Measurements from ENCODE around the gene LILRB3.
"Not testable (repeated sequence)": the region's sequence is repeated elsewhere in the genome, so short reads cannot be mapped to it uniquely, and the experiment has no call there.

- TF ChIP-seq CTCF, EP300, POLR2A (IDR thresholded peaks at IDR 0.05): not testable (repeated sequence)
These were observed 17.8 kb upstream of the LILRB3 start for GRCh38 chr19:54240372-54241336.

Data from ovary (tissue), 3 donors.